A549 (cell line): ENCODE results near the gene PSD2. TPM values are rescaled to one million over a fixed set of nuclear protein-coding genes. Genes with fewer than 3 reads are reported as not detected.

Experiments
- ATAC-seq, 2 experiments: fragments of 200-7000 bp in 1 of 2; fragments of >200 bp in 1 of 2; cut with Nextera tagmentation in 1 of 2; cut with Tn5 transposase in 1 of 2; 3 replicates each; pipeline versions ENCODE4 v1.8.0 to v1.9.1; 2018 to 2020; ENCODE audit warnings: mild to moderate bottlenecking in 1 of 2, moderate library complexity in 1 of 2
- CTCF ChIA-PET: fragments of 300-600 bp; sonication (Branson Sonifier 250); formaldehyde crosslinking; extraction: SDS; loops from one replicate; lab custom pipeline; 2021; ENCODE audit warnings: antibody characterized with exemption, inconsistent platforms; lab: Yijun Ruan, JAX
- POLR2A ChIA-PET: fragments of 350-600 bp; formaldehyde crosslinking; extraction: SDS; loops from one replicate; lab custom pipeline; 2021; ENCODE audit warnings: antibody characterized with exemption, inconsistent platforms; lab: Yijun Ruan, JAX
- DNase-seq, 2 experiments: peaks; one replicate each; pipeline versions ENCODE4 v3.0.0 to v3.0.0-alpha.2; 2011 to 2016; ENCODE audit warnings: low read depth in 1 of 2, low spot score in 1 of 2
- FAIRE-seq: peaks from 2 replicates; lab custom pipeline; 2011; peaks lifted over from hg19 to GRCh38; lab: Jason Lieb, UNC
- H3K27ac ChIP-seq, 2 experiments: fragments of >200 bp; sonication (Bioruptor Twin); formaldehyde crosslinking; 3 replicates each; pipeline ENCODE4 v1.5.1; 2016 to 2017
- H3K4me1 ChIP-seq: fragments of >200 bp; sonication (Bioruptor Twin); formaldehyde crosslinking; 3 replicates; pipeline ENCODE4 v1.6.1; 2016
- H3K4me2 ChIP-seq: fragments of >200 bp; sonication (Bioruptor Twin); formaldehyde crosslinking; 3 replicates; pipeline ENCODE4 v1.6.1; 2016
- H3K4me3 ChIP-seq: fragments of >200 bp; sonication (Bioruptor Twin); formaldehyde crosslinking; 3 replicates; pipeline ENCODE4 v1.5.1; 2016
- H3K9me3 ChIP-seq: fragments of >200 bp; sonication (Bioruptor Twin); formaldehyde crosslinking; 3 replicates; pipeline ENCODE4 v1.6.1; 2016
- ELK1 ChIP-seq: fragments of 150-350 bp; IDR thresholded peaks from 2 replicates; pipeline ENCODE4 v1.6.1; 2014; ENCODE audit warnings: low read depth, mild to moderate bottlenecking, low read length
- EP300 ChIP-seq, 2 experiments: fragments of >200 bp; sonication (Bioruptor Twin); formaldehyde crosslinking; IDR thresholded peaks; 2 replicates in 1 of 2; 3 replicates in 1 of 2; pipeline ENCODE4 v1.6.1; 2016 to 2017
- FOSB ChIP-seq: fragments of 250-450 bp; sonication (Bioruptor Pico); IDR thresholded peaks from 2 replicates; pipeline ENCODE4 v1.5.0; 2020; ENCODE audit warnings: mild to moderate bottlenecking, moderate library complexity
- FOSL2 ChIP-seq, 2 experiments: fragments of 450-650 bp in 1 of 2; fragments of >200 bp in 1 of 2; sonication (Bioruptor Twin) in 1 of 2; formaldehyde crosslinking; IDR thresholded peaks; 2 replicates each; pipeline versions ENCODE4 v1.5.0 to v1.6.1; 2016 to 2020; ENCODE audit warnings: mild to moderate bottlenecking in 1 of 2, moderate library complexity in 1 of 2
- HES2 ChIP-seq: fragments of >200 bp; sonication (Bioruptor Twin); formaldehyde crosslinking; IDR thresholded peaks from 2 replicates; pipeline ENCODE4 v1.6.1; 2016
- JUN ChIP-seq, 2 experiments: fragments of >200 bp; sonication (Bioruptor Twin); formaldehyde crosslinking; IDR thresholded peaks; 2 replicates in 1 of 2; 3 replicates in 1 of 2; pipeline ENCODE4 v1.6.1; 2016 to 2017
- KDM5A ChIP-seq: fragments of 200-600 bp; sonication (generic); IDR thresholded peaks from 2 replicates; pipeline ENCODE4 v1.6.1; 2016; ENCODE audit warnings: antibody characterized with exemption, mild to moderate bottlenecking
- MAFK ChIP-seq: fragments of 450-650 bp; IDR thresholded peaks from 2 replicates; pipeline ENCODE4 v1.6.1; 2014; ENCODE audit not compliant: partially characterized antibody
- NFE2L2 ChIP-seq: fragments of 150-350 bp; conservative IDR thresholded peaks from 2 replicates; pipeline ENCODE4 v1.6.1; 2014; ENCODE audit warnings: low read length
- PHF8 ChIP-seq: fragments of 200-600 bp; sonication (generic); IDR thresholded peaks from 2 replicates; pipeline ENCODE4 v1.6.1; 2016; ENCODE audit warnings: low read depth, mild to moderate bottlenecking, antibody characterized with exemption, moderate library complexity, borderline replicate concordance
- POLR2A ChIP-seq: IDR thresholded peaks from 2 replicates; pipeline ENCODE4 v1.6.1; 2012; ENCODE audit warnings: mild to moderate bottlenecking, low read length
- RAD21 ChIP-seq, 2 experiments: fragments of >200 bp in 1 of 2; sonication (Bioruptor Twin) in 1 of 2; formaldehyde crosslinking in 1 of 2; IDR thresholded peaks in 1 of 2; conservative IDR thresholded peaks in 1 of 2; 2 replicates in 1 of 2; 3 replicates in 1 of 2; pipeline ENCODE4 v1.6.1; 2012 to 2018; ENCODE audit warnings: inconsistent platforms in 1 of 2
- RARB ChIP-seq: fragments of 250-450 bp; sonication (Bioruptor Pico); IDR thresholded peaks from 2 replicates; pipeline ENCODE4 v1.8.0; 2021; ENCODE audit warnings: mild to moderate bottlenecking, moderate library complexity
- REST ChIP-seq: fragments of 200-600 bp; sonication (generic); IDR thresholded peaks from 2 replicates; pipeline ENCODE4 v1.6.1; 2016; ENCODE audit warnings: antibody characterized with exemption, mild to moderate bottlenecking, moderate library complexity
- SREBF2 ChIP-seq: fragments of 450-650 bp; IDR thresholded peaks from 2 replicates; pipeline ENCODE4 v1.6.1; 2014; ENCODE audit warnings: mild to moderate bottlenecking, moderate library complexity
- TFCP2L1 ChIP-seq: fragments of 250-450 bp; sonication (Bioruptor Pico); IDR thresholded peaks from 2 replicates; pipeline ENCODE4 v1.5.0; 2021; ENCODE audit warnings: mild to moderate bottlenecking
- TP53 ChIP-seq: fragments of 250-450 bp; sonication (Bioruptor Pico); IDR thresholded peaks from 2 replicates; pipeline ENCODE4 v1.5.0; 2021; ENCODE audit warnings: mild to moderate bottlenecking, moderate library complexity
- USF2 ChIP-seq: fragments of 450-650 bp; IDR thresholded peaks from 2 replicates; pipeline ENCODE4 v1.6.1; 2014; ENCODE audit warnings: antibody characterized with exemption
- WGBS: methylation state at CpG from one replicate; pipeline ENCODE4 v1.1.6; 2017; ENCODE audit errors: missing lambda C conversion rate; 5-methylcytosine and 5-hydroxymethylcytosine counted together
- polyA plus RNA-seq, 4 experiments: library from polyadenylated mRNA; depleted of rRNA in 3 of 4; stranded (reverse); fragments of >200 nt; fragmentation: RNase III in 1 of 4; extraction: RNeasy Plus Mini Kit Qiagen cat#74134 plus additional on column Dnase treatment in 1 of 4; gene quantifications; 2 replicates in 3 of 4; 3 replicates in 1 of 4; pipeline ENCODE4 v1.2.3, GENCODE V29; 2011 to 2017

PSD2 gene
- polyA plus RNA-seq, 2 of the 4 experiments (the other 2 are of a cell fraction): 0.05 TPM; not detected in 1

GRCh38 chr5:139747583-139748504, 47.8 kb upstream of the PSD2 start:
- POLR2A ChIA-PET: interaction anchor here (0.6 kb wide), 1 partner anchor 147 kb away, joined by 4 read pairs; no protein-coding TSS in a partner anchor
- DNase-seq: no peak
- WGBS: 46% methylated on average over 51 of the region's 60 CpGs
- no peak for TF ChIP-seq EP300 (IDR thresholded peaks at IDR 0.05)
- no peak for TF ChIP-seq RAD21 (conservative IDR thresholded peaks at IDR 0.05 in 1 of 2, IDR thresholded peaks at IDR 0.05 in 1 of 2)
- no peak for TF ChIP-seq POLR2A
- TF ChIP-seq KDM5A: no peak
- no peak for TF ChIP-seq NFE2L2
- TF ChIP-seq PHF8: no peak
- no peak for TF ChIP-seq FOSL2 (IDR thresholded peaks at IDR 0.05)
- TF ChIP-seq FOSL2 (CRISPR knock-in tag; IDR thresholded peaks at IDR 0.05): no peak
- no peak for TF ChIP-seq TP53
- TF ChIP-seq RARB (CRISPR knock-in tag): no peak
- FAIRE-seq: no peak
- Histone ChIP-seq H3K27ac (peak overlapping the region; percentile 75 to 89; a peak in 5 of 6 replicates), H3K4me1 (peaks cover 48% of the 10 kb centered on the region), H3K4me3 (peak overlapping the region; percentile 40), H3K9me3 (no peaks in the 10 kb centered on the region), H3K4me2 (peak overlapping the region; percentile 97)
- CTCF ChIA-PET: interaction anchor here (0.9 to 3.0 kb wide), 6 partner anchors 10 to 145 kb away, joined by 3 to 17 read pairs (median 3); no protein-coding TSS in a partner anchor
- ATAC-seq: no peak

- FAIRE-seq: no peak
- TF ChIP-seq PHF8: no peak
- no peak for TF ChIP-seq FOSB (CRISPR knock-in tag)
- no peak for TF ChIP-seq TFCP2L1
- no peak for TF ChIP-seq SREBF2
- no peak for TF ChIP-seq ELK1
- no peak for TF ChIP-seq USF2
- no peak for TF ChIP-seq MAFK
- TF ChIP-seq TP53: no peak
- no peak for TF ChIP-seq HES2
- TF ChIP-seq REST: no peak
- TF ChIP-seq JUN (IDR thresholded peaks at IDR 0.05): no peak
- DNase-seq: no peak
- Histone ChIP-seq H3K4me1 (peaks cover 48% of the 10 kb centered on the region), H3K9me3 (no peaks in the 10 kb centered on the region), H3K4me3 (no peak overlapping the region), H3K4me2 (no peak overlapping the region), H3K27ac (peak overlapping the region in 1 of 2 experiments; percentile 89; a peak in 1 of 6 replicates)
- 86% methylated on average over 27 of the region's 27 CpGs for WGBS
- ATAC-seq: no peak
- ChIA-PET POLR2A (interaction anchor here (0.6 kb wide), 1 partner anchor 148 kb away, joined by 4 read pairs; no protein-coding TSS in a partner anchor), CTCF (interaction anchor here (0.9 to 3.0 kb wide), 6 partner anchors 10 to 144 kb away, joined by 3 to 17 read pairs (median 3); no protein-coding TSS in a partner anchor)
Observed at GRCh38 chr5:139748505-139748826, 47.1 kb upstream of the PSD2 start.
